GM18861 (cell line): ENCODE data around the gene PLAC1.
A peak's percentile ranks its signal among the peaks of the same experiment; 100 is the strongest.

Source experiments
- ATAC-seq: cut with Tn5 transposase; IDR thresholded peaks from one replicate; pipeline ENCODE4 v1.9.1; 2021; ENCODE audit not compliant: unreplicated experiment

Gene PLAC1

DNA sequence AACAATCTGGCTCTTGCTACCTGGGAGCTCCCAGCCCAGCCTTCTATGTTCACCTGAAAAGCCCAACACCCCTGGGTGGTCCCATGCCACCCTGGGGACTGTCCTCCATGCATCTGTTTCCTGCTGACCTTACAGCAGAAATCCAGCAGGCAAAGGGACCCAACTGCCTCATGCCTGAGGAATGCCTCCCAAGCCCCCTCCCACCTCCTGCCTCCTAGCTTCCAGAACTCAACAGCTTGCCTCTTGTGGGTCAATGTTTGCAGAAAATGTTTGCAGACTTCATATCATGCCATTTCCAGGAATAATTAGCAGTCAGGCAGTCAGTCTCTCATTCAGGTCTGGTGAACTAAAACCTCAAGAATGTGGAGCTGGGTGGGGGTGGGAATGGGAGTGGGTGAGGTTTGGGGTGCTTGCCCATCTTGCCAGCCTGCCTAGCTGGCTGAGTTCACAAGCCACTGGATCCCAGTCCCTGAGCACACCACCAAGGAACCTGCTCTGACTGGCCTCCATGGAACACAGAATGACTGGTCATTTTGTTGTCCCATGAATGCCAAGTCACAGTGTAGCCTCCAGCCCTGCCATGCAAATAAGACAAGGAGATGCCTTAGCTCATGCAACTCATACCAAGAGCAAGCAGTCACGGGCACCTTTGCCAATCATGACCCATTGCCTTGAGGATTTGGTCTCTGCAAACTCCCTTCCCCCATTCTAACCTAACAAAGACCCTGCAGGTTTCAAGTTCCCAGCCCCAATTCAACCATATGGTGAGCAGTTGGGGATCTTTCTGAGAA lies 12.1 kb upstream of the PLAC1 start:
- ATAC-seq, result no peak

- no peak for ATAC-seq
Measured at GRCh38 chrX:134669378-134670098, 11.3 kb upstream of the PLAC1 start.

GRCh38 chrX:134664202-134664601 lies 5.9 kb upstream of the PLAC1 start:
- ATAC-seq, result no peak

GRCh38 chrX:134661295-134661694 lies 3.0 kb upstream of the PLAC1 start:
- ATAC-seq, result no peak

GRCh38 chrX:134660627-134661026 lies 2.4 kb upstream of the PLAC1 start:
- no peak for ATAC-seq

GRCh38 chrX:134659761-134660160 lies 1.5 kb upstream of the PLAC1 start:
- ATAC-seq, result no peak

- no peak for ATAC-seq
Measured at GRCh38 chrX:134658760-134659023, 421 bp upstream of the PLAC1 start.

- no peak for ATAC-seq
Measured at GRCh38 chrX:134654398-134655012, 3.8 kb downstream of the PLAC1 start.

GRCh38 chrX:134653835-134654234 lies 4.4 kb downstream of the PLAC1 start:
- no peak for ATAC-seq

DNA sequence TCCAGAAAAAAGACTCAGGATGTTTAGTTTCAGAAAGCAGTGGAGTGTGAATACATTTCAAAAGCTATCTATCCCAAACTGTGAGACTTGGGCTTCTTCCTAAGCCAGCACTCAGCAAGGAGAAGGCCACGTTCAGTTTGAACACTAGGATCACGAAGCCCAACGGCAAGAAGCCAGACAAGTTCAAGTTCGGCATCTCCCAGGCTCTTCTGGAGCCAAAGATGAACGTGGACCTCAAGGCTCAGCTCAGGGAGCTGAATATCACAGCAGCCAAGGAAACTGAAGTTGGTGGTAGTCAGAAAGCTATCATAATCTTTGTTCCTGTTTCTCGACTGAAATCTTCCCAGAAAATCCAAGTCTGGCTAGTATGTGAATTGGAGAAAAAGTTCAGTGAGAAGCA lies 7.6 kb downstream of the PLAC1 start:
- no peak for ATAC-seq

GRCh38 chrX:134649770-134650169 lies 8.5 kb downstream of the PLAC1 start:
- no peak for ATAC-seq

GRCh38 chrX:134647477-134647877 lies 10.8 kb downstream of the PLAC1 start:
- no peak for ATAC-seq

DNA sequence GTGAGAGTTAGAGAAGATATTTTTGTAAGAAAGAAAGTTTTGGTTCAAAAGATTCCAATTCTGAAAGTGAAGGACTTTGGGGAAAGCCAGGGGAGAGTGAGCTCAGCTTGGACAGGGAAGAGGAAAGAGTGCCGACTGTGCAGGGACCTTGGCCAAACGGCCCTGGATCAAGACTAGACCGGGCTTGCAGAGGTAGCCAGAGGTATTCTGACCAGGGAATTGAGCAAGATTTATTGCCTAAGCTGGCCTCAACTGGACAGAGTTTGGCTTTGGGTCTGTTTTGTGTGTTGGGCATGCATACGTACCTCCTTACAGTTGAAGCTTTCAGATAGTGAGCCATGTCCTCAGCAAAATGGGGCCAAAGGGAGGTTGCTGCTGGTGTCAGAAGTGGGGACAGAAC lies 11.6 kb downstream of the PLAC1 start:
- ATAC-seq, result no peak

- ATAC-seq, result no peak
Measured at GRCh38 chrX:134645936-134646543, 12.2 kb downstream of the PLAC1 start.

DNA sequence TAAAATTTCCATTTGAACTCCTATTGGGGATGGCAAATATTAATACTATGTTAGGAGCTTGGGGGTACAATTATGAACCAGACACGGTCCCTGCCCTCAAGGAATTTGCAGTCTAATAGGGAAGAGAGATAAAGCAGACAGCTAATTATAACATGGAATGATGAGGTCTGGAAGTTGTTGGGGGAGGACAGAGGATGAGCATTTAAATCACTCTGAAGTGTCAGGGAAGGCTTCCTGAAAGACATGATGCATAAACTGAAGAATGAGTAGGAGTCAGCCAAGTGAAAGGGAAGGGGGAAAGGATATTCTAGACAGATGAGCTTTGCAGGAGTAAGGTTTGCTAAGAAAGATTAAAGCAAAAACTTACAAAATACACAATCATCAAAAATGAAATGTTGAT lies 15.9 kb downstream of the PLAC1 start:
- no peak for ATAC-seq

DNA sequence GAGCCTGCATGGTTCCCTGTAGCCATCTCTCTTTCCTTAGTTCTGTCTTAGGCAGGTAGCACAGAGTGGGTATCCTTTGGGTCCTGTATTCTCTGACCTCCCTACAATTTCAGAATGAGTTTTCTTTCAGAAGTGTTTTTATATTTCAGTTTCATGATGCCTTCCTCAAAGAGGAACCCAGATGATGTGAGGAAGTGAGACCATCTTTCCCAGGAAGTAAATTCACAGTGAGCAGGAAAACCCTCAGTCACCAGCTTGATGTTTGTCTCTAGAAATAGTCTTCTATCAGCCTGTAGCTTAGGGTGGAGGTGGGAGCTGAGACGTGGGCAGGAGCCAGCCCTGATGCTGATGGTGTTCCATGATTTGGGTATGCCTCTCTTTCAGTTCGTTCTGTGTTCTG lies 16.9 kb downstream of the PLAC1 start:
- no peak for ATAC-seq

- no peak for ATAC-seq
Measured at GRCh38 chrX:134640914-134641313, 17.4 kb downstream of the PLAC1 start.

DNA sequence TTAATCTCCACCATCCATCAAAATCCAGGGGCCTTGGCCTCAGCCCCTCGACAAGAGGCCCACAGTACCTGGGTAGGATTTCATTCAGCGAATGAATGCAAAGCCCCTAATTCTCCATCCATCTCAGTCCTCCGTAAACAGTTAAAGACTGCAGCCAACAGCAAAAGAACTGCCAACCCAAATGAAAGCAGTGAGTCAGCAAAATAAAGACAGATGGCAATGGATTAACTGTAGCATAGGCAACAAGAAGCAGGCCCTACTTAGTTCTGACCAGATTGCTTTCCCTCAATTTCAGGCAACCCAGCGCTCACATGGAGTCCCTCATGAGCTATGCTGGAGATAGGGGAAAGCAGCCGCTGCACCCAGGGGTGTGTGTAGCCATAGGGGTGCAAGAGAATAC lies 21.4 kb downstream of the PLAC1 start:
- no peak for ATAC-seq

- ATAC-seq, result peak; percentile 74
Measured at GRCh38 chrX:134634691-134635090, 23.6 kb downstream of the PLAC1 start.

DNA sequence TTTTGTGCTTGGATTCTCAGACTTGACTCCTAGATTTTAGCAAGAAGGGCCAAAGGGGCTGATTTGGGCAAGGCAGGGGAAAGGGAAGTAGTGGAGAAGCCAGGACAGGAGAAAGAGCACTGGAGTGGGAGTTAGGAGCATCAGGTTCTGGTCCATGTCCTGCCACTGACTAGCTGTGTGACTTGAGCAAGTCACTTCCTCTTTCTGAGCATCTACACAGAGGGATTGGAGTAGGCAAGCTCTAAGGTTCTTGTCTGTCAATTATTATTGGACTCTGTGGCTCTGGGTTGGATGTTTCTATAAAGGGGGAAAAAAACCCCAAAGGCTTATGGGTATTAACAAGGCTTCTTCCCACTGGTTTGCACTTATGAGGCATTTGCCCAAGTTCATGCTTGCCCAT lies 24.4 kb downstream of the PLAC1 start:
- peak; percentile 47 for ATAC-seq

- ATAC-seq, result no peak
Measured at GRCh38 chrX:134633394-134633793, 24.9 kb downstream of the PLAC1 start.

DNA sequence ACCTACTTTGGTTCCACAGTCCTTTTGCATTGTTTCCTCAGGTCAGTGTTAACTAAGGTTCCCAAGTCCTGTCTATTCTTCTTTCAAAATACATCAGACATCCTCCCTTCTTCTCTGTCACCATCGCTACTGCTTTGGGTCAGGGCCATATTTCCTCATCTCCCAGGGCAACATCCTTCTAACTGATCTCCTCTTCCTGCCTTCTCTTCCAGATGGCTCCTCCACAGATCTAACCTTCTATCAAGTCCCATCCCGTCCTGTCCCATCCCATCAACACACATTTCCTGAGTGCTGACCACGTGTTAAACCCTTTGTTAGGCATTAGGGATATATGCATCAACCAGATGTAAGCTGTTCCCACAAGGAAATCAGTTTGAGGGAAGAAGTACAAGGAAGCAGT lies 25.9 kb downstream of the PLAC1 start:
- ATAC-seq, result no peak
